HG03066 (cell line): ENCODE measurements around the gene TAMM41.
A peak's percentile ranks its signal among the peaks of the same experiment; 100 is the strongest.
"Not testable (repeated sequence)": the region's sequence is repeated elsewhere in the genome, so short reads cannot be mapped to it uniquely, and the experiment has no call there.

Experiments
- ATAC-seq: cut with Tn5 transposase; IDR thresholded peaks from one replicate; pipeline ENCODE4 v1.9.1; 2021; ENCODE audit warnings: low read depth; ENCODE audit not compliant: unreplicated experiment

The TAMM41 gene, protein sequence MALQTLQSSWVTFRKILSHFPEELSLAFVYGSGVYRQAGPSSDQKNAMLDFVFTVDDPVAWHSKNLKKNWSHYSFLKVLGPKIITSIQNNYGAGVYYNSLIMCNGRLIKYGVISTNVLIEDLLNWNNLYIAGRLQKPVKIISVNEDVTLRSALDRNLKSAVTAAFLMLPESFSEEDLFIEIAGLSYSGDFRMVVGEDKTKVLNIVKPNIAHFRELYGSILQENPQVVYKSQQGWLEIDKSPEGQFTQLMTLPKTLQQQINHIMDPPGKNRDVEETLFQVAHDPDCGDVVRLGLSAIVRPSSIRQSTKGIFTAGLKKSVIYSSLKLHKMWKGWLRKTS

DNA sequence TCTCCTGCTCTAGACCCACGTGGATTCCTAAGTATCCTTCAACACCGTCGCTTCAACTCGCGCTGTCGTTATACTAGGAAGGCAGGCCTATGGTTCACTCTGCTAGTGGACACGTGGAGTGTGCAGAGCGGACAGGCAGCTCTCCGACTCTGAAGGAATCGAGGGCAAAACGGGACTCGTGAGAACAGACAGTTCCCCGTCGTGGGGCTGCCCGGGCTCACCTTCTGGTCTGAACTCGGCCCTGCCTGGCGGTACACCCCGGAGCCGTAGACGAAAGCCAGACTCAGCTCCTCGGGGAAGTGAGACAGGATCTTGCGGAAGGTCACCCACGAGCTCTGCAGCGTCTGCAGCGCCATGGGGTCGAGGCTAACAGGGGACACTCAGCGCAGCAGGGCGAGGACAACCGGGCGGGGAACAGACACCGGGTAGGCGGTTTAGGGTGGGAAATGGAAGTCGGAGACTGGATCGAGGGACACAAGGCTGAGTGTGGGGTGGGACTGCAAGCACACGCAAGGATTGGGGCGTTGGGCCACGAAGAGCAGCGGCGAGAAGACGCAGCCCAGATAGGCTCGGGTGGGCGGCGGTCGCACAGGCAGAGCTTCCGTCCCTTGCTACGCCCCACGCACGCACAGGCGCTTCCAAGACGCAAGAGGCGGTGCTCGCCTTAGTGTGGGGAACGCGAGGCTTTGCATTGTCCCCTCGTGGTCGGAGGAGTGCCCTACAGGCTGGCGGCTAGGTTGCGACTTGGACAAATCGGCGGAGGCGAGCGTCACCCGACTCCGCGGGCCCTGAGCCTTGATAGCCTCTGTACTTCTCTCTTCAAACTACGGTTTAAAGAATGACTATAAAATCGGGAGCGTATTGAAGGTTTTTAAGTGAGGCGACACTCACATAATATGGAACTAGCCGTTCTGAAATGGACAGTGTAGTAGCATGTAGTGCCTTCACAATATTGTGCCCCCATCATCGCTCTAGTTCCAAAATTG, at the start of gene TAMM41:
TAMM41 (minus strand) TSS at position 605 of the 986 bp plus-strand sequence; CDS start at position 356, 249 bp downstream.
- ATAC-seq = peak; percentile 99

DNA sequence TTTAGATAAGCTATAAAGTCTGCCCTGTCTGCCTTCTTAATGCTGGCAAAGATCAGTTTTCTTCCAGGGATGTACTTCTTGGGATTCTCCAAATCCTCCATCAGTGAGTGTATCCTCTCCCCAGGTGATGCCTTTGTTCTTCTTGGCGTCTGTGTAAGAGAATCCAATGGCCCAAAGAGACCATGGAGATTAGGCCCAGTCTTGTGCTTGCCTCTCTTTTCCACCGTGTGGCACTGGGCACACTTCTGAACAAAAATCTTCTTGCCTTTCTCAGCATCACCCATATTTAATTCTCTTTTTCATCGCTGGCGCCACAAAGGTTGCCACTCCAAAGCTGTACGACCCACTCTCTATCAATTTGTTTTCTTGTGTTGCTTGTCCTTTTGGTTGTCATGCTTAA, 32.2 kb upstream of the TAMM41 start:
- no peak for ATAC-seq

DNA sequence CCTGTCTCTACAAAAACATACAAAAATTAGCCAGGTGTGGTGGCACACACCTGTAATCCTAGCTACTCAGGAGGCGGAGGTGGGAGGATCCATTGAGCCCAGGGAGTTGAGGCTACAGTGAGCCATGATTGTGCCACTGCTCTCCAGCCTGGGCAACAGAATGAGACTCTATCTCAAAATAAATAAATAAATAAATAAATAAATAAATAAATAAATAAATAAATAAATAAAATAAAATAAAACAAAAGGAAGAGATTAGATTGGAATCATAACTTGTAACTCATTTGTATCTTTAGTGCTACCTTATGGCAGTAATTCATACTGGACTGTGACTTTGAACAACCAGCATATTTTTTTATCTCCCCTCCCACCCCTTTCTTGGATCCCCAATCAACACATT, 28.0 kb upstream of the TAMM41 start:
- ATAC-seq = not testable (repeated sequence)

DNA sequence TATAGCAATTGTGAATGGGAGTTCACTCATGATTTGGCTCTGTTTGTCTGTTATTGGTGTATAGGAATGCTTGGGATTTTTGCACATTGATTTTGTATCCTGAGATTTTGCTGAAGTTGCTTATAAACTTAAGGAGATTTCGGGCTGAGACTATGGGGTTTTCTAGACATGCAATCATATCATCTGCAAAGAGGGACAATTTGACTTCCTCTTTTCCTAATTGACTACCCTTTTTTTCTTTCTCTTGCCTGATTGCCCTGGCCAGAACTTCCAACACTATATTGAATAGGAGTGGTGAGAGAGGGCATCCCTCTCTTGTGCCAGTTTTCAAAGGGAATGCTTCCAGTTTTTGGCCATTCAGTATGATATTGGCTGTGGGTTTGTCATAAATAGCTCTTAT, 17.1 kb upstream of the TAMM41 start:
- ATAC-seq = not testable (repeated sequence)

DNA sequence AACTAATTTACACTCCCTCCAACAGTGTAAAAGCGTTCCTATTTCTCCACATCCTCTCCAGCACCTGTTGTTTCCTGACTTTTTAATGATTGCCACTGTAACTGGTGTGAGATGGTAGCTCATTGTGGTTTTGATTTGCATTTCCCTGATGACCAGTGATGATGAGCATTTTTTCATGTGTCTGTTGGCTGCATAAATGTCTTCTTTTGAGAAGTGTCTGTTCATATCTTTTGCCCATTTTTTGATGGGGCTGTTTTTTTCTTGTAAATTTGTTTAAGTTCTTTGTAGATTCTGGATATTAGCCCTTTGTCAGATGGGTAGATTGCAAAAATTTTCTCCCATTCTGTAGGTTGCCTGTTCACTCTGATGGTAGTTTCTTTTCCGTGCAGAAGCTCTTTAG, 15.9 kb upstream of the TAMM41 start:
- ATAC-seq = not testable (repeated sequence)

DNA sequence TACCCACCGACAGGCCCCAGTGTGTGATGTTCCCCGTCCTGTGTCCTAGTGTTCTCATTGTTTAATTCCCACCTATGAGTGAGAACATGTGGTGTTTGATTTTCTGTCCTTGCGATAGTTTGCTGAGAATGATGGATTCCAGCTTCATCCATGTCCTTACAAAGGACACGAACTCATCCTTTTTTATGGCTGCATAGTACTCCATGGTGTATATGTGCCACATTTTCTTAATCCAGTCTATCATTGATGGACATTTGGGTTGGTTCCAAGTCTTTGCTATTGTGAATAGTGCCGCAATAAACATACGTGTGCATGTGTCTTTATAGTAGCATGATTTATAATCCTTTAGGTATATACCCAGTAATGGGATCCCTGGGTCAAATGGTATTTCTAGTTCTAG, 15.5 kb upstream of the TAMM41 start:
- not testable (repeated sequence) for ATAC-seq

DNA sequence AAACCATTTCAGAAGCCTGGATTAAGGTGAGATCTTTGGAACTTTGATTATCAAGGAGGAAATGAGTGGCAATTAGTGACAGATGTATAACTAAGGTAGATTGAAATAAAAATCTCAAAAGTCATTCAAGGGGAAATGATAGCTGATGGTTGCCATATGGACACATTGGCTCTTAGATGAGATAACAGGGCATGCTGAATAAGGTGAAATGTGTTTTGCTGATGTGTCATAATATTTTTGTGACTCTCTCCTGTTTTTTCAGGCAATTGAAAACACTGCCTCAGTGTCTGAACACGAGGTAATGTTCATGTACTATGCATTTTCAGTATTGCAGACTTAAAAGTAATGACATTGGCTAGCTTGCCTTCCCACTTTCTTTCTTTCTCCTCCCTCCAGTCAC, 13.5 kb upstream of the TAMM41 start:
- ATAC-seq = not testable (repeated sequence)

DNA sequence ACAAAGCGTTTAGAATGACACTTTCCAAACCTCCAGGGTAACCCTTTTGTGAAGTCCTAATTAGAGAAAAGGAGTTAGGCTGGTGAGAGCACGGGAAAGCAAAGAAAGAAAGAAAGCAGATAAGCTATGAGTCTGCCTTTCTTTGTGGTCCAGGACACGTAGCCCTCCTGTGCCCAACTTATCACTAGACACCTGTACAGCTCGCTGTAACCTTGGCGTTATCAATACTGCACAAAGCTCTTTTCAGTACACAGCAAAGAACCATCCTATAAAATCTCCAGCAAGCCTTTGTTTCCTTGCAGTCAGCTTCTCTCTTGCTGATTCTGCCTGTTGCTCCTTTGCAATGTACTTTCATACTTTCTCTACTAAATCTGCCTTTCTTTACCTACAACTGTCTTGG, 6.8 kb upstream of the TAMM41 start:
- ATAC-seq = no peak

DNA sequence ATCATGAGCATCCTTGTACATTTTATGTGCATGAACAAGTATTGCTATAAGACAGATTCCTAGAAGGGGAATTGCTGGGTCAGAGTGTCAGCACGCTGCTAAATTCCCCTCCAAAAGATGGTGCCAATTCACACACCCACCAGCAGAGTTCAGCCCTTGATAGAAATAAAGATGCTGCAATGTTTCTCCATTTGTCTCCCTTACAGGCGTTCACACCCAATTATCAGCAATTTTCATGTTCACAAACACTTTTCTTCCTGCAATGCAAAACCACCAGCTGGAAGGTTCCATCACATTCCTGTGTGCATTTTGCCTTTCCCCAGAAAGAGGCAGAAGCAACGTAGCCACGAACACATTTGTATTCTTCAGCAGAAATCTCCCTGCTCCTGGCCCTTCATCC, 3.3 kb upstream of the TAMM41 start:
- ATAC-seq = no peak

DNA sequence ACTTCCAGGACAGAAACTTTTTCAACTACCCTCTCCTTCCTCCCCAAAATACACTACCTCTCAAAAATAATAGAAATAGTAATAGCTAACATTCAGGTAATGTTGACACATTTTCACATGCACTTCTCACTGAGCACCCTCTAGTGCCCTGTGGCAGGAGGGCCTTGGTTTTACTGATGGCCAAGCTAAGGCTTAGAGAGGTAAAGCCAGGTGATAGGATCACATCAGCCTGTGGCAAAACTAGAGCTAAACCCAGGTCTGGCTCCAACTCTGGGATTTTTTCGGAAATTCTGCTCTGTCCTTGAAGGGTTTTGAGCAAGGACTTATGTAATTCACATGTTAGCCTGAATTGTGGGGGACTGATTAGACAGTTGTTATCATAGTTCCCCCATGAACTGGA, 922 bp upstream of the TAMM41 start:
- ATAC-seq = no peak

DNA sequence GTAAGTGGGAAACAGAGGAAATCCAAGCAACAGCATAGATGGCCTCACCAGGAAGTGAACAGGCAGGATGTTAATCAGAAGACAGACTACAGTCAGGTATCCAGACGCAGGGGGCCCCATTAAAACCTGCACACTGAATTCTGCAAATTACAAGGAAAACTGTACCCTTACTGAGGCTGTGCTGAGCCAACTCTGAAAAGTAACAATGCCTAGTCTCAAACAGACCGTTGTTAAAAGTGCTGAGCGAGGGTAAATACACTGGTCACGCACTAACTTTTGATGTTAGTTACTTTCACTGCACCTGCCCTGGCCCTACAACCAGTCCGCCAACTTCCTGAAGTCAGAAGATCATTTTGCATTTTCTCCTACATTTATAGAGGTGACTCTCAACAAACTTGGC, 1.0 kb downstream of the TAMM41 start:
- ATAC-seq = no peak

DNA sequence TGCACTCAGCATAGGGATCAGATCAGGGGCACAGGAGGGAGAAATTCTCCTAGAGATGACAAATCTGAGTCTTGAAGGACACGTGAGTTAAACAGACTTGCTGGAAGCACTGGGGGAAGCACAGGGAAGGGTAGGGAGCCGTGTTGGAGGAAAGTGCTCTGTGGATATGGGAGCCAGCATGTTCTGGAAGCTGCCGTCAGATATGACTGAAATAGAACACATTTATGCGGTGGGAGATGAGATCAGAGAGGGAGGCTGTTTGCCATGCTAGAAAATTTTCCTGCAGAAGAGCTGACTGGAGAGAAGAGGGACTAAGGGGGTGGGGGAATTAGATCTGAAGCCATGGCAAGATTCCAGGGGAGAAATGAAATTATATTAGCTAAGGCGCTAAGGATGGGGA, 1.8 kb downstream of the TAMM41 start:
- ATAC-seq = no peak

DNA sequence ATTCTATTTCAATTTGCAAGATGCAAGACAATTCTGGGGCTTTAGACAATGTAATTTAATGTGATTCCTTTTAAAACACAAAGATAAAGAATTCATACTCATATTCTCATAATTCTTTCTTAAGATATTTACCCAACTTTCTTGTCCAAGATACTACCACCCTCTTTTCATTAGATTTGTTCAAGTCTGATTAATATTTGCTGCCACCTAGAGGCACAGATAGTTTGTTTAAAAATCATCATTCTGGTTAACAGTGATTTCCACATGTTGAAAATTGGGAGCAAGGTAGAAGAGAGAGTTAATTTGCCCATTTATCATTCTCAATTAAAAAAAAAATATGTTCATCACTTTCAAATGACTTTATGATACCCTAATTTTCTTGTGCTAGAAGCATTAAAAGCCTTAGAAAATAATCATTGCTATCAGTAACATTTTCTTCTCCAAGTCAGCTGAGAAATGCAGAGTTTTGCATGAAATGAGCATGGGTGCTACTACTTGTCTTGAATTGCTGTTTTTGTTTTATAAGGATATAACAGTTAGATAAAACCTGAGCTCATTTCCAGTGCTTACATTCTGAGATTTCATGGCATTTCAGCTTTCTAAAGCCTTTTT, 11.6 kb downstream of the TAMM41 start:
- no peak for ATAC-seq

DNA sequence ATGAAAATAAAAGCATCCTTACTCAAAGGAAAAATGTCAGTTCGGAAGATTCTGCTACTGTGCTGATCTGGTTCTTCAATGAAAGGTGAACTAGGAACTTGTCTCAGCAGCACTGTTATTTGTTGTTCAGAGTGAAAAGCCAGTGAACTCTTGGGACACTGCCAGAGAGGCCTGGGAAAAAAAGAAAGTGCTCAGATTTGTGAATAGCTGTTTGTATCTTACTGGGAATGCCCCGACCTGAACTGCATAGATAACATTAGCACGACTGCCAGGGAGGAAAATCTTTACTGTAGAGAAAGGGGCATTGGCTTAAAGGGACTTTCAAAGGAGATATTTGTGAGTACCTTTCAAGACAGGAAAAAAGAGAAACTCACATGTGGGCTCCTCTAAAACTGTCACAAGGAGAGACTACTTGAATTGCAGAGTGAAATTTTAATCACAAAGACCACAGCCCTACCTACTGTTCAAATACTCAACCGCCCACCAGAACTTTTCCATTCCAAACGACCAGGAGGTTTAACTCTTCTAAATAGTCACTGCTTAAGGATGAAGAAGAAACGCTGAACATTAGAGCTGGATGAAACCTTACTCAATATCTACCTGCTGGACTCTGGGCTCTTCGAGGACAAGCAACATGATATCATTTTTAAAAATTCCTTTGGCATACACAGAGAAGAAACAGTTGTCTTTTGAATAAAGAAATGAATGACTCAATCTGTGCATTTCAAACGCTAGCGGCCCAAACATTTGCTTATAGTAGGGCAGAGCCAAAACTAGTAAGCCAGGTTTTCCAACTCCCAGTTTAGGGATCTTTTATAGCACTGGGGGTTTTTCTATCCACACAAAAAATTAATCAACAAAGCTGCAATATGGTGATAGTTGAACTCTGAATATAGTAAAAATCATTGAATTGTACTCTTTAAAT, 13.4 kb downstream of the TAMM41 start:
- ATAC-seq = no peak

DNA sequence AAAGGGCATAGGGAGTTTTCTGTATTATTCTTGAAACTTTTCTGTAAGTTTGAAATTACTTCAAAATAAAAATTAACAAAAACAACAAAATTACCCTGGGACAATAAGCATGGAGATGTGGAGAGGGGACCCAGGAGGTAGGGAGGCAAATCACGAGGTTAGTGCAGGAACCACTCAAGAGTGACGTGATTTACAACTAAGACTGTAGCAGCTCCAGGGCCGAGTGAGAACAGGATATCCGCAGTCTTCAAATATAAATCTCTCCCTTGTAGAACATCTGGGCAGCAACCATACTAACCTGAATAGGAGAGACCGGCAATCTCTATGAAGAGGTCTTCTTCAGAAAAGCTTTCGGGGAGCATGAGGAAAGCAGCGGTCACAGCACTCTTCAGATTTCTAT, 17.3 kb downstream of the TAMM41 start:
- ATAC-seq = no peak

DNA sequence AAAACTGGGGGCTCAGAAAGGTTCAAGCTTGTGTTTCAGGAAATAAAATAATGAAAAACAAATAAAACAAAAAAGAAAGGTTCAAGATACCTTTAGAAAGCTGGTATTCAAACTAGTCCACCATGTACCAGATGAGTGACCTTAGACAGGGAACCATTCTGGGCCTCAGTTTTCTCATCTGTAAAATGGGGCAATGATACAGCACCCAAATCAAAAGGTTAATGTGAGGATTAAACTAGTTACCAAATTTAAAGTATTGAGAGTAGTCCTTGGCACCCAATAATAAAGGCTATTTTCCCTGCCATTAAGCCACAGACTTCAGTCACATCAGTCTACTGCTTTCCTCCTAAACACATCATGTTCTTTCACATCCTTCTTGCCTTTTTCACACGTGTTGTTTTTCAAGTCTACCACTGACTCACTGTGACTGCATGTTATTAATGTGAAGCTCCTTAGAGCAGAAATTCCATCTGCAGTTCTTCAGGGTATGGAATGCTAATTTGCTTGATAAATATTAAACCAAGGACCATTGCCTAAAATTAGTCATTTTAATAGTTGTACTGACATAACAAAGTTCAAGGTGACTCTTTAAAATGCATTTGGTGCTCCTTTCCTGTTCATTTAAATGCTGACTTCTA, 19.9 kb downstream of the TAMM41 start:
- no peak for ATAC-seq

DNA sequence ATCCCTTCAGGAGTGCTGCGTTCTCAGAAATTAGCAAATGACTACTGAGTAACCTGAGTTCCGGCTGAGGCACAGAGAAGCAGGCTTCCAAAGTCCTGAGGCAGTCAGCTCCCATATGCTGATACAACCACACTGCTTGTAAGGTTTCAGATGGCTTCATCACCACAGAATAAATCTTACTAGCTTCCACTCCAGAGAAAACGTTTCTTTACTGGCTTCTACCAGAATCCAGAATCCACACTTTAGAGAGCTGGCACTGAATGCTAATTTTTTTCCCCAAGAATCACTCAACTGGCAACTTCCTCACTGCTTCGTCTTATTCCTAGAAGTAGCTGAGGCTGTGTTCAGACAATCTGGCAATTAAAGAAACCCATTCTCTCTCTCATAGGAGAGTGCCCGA, 21.4 kb downstream of the TAMM41 start:
- no peak for ATAC-seq

DNA sequence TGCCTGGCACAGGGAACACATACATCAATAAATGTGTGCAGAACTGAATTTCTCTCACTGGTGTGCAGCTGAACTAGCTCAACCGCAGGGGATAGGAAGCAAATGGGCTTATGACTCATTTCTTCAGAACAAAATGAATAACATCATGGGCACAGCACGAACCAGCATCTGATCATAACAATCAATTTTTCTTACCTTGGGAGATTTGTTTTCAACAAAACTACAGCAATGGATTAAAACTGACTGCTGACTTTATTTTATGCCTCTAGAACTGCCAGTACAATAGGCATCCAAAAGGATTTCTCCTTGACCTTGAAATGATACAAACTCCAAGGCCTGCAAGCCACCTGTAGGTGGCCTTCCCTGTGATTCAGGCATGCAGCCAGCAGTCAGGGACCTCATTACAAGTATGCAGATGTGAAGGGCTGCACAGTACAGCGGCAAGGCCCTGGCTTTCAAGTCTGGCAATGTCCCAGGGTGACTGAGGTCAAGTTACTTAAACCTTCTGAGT, 26.1 kb downstream of the TAMM41 start:
- peak; percentile 52 for ATAC-seq

DNA sequence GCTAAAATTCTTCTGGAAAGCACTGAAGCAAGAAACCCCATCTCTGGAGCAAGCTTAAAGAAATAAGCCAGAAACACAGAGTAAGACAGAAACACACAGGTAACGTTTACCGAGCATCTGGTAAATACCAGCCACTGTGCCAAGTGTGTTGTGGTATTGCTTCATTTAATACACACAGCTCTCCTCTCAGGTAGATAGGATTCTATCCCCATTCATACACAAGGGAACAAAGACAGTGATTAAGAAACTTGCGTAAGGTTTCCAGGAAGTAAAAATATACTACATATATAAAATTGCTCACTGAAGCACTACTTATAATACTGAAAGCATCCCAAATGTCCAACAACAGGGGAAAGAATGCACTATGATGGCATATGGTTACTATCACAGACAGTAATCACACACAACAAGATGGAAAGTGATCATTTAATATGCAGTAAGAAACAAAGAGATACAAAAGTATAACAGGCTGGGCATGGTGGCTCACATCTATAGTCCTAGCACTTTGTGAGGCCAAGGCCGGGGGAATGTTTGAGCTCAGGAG, 27.5 kb downstream of the TAMM41 start:
- no peak for ATAC-seq
